ENCODE data around the gene RBFOX2.
A peak's percentile ranks its signal among the peaks of the same experiment; 100 is the strongest.

The RBFOX2 gene

GRCh38 chr22:35930933-35931332 is 97.7 kb downstream of the RBFOX2 start:
- no peak for DNase-seq (ENCODE audit: low spot score)

DNA sequence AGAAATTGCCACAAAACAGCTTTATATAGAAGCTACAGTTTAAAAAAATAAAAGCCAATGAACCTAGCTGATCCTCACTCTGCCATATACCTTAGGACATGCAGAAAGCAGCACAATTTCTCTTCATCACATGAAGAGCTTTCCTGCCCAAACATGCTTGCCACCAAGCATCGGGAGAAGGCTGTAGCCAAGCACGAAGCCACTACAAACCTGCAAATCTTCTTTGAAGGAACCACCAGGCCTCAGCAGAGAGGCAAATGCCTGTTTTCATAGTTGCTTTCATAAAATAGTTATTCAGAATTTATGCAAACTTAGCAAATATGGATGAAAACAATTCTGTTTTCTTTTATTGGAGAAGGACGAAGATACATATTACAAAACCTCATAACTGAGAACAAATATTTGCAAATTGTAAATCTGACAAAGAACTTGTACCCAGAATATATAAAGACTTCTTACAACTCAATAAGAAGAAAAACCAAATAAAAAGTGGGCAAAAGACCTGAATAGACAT is 100.3 kb downstream of the RBFOX2 start:
- DNase-seq (ENCODE audit: low spot score), result no peak

DNA sequence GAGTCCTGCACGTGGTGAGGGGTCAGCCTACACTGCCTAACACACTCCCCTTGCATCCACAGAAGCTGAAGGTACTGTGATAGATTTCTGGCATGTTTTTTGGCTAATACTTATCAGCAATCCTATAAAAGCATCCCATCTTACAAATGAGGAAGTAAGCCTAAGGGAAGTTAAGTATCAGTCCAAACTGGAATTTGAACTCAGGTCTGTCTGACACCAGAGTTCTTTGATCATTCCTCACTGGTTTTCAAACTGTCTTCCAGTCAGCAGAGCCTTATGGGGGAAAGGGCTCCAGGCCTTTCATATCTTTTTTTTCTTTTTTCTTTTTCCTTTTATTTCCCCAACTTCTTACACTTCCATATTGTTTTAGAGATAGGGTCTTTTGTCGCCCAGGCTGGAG is 105.6 kb downstream of the RBFOX2 start:
- no peak for DNase-seq (ENCODE audit: low spot score)

GRCh38 chr22:35921777-35922176 is 106.8 kb downstream of the RBFOX2 start:
- peak; percentile 58 for DNase-seq (ENCODE audit: low spot score)

DNA sequence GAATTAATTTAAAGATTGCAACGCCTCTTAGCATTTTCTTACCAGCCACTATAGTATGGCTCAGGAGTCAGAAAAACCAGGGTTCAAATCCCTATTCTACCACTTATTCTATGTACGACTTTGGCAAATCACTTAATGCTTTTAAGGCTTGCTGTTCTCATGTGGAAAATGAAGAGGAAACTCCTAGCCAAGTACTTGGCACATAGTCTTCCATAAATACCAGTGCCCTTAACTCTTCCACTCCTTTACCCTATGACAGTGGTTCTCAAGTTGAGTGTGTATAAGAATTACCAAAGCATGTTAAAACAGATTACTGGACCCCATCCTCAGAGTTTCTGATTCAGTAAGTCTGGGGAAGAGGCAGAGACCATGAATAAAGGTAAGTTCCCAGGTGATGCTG is 107.6 kb downstream of the RBFOX2 start:
- DNase-seq (ENCODE audit: low spot score), result no peak

- DNase-seq (ENCODE audit: low spot score), result no peak
Observed at GRCh38 chr22:35919002-35919542, 109.6 kb downstream of the RBFOX2 start.

DNA sequence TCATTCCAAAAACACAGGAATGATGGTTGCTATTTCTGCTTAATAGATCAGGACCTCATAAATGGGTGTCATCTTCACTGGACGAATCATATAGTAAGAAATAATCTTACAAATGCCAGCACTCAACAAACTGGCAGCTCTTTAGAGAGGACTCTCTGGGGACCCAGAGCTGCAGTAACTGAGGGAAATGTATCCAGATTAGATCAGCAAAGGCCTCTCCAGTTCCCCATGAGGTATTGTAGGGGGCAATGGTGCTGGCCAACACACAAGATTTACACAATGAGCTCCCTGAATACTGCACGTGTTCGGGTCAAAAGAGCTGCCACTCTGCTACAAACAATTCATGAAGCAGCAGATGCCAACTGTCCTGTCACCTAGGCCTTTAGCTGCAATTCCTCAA is 110.2 kb downstream of the RBFOX2 start:
- no peak for DNase-seq (ENCODE audit: low spot score)

- no peak for DNase-seq (ENCODE audit: low spot score)
Observed at GRCh38 chr22:35917651-35918050, 111.0 kb downstream of the RBFOX2 start.

DNA sequence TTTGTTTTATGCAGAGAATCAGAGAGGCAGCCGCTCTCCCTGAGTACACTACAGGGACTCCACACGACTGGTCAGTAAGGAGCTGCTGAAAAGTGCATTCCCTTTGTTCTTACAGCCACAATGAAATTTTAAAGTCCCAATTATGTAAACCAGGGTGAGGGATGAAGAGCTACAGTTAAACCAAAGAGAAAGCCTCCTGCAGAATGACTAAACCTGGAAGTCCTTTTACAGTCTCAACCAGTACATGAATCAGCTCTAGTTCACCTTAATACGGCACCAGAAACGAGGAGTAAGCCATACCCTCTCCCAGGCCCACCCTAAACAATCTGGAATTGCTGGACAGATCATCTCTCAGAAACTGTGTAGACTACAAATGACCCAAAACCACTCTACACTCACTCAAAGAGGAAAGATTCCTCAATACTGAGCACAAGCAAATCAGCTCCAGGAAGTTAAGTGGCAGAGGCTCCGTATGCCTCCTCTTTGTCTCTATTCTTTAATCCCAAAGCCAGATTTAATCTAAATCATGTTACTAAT is 113.1 kb downstream of the RBFOX2 start:
- no peak for DNase-seq (ENCODE audit: low spot score)

- DNase-seq (ENCODE audit: low spot score), result peak; percentile 77
Observed at GRCh38 chr22:35914665-35915476, 113.8 kb downstream of the RBFOX2 start.

GRCh38 chr22:35914357-35914664 is 114.3 kb downstream of the RBFOX2 start:
- no peak for DNase-seq (ENCODE audit: low spot score)

GRCh38 chr22:35913925-35914324 is 114.7 kb downstream of the RBFOX2 start:
- no peak for DNase-seq (ENCODE audit: low spot score)

- DNase-seq (ENCODE audit: low spot score), result no peak
Observed at GRCh38 chr22:35912658-35913057, 116.0 kb downstream of the RBFOX2 start.

DNA sequence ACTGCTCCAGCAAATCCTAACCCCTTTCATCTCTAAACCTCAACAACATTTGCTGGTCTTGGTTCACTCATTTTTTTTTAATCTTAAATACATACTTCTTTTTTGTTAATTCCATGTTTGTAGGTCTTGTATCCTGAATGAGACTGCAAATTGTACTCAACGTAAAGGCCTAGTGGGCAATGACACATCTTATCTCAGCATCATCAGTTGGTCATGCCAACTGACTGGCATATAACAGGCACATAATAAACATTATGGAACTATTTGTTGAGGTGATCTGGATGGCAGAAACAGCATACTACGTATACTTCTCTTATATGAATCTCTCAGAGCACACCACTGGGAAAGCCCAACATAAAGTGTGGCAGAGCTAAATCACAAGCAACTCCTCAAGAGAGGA is 116.7 kb downstream of the RBFOX2 start:
- no peak for DNase-seq (ENCODE audit: low spot score)

DNA sequence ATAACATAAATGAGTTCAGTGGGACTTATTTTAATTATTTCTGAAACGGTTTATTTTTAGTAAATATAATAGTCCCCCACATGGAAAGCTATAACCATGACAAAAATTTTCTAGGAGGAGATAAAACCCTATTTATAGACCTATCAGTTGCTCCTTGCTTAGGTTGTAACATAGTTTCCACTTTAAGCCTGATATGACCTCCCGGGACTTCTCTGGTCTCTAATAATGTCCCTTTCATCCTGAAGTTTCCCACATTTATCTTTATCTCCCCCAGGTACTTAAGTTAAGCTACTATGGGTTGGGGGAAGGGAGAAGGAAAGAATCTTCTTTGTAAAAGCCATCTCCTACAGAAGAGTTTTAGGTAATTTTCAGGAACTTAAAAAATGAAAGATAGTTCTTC is 117.7 kb downstream of the RBFOX2 start:
- DNase-seq (ENCODE audit: low spot score), result no peak

DNA sequence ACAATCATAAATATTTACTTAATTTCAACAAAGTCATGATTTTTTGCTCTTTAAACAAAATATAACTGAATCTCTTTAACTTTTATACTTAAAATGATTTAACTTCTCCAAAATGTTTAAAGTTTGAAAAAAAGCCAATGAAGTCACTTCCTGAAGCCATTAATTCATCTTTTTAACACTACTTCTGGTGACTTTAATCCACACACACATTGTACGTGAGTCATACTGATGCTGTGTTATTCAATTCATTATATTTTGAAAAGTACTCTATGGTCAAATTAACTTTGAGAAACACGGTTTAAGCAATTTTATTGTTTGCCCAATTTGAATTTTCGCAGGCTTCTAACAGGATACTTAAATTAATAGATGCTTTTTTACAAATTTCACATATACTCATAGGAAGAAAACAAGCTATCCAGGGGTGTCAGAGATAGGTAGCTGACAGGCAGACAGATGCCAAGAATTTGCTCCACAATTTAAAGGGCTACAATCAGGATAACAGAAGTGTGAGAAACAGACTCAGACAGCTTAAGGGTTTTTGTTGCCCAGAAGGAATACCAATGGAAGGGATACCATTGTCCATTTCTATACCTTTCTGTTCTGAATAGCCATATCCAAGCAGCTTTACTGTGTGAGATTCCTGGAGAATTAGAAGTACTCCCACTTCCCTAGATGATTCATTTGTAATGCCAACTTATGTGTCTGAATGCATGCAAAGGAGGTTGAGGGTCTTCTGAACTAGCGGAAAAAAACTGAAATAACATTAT is 118.4 kb downstream of the RBFOX2 start:
- no peak for DNase-seq (ENCODE audit: low spot score)

DNA sequence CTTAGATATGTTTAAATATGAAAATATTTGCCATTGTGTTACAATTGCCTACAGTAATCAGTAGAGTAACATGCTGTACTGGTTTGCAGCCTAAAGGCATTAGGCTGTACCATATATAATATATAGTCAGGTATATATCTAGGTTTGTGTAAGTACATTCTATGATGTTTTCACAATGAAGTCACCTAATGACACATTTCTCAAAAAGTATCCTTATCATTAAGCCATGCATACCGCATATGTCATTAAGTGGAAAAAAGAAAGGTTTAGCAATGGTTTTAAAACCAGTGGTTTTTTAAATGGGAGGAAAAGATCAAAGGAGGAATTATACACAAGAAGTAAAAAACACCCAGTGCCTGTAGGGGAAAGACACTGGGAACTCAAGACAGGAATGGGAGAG is 122.7 kb downstream of the RBFOX2 start:
- DNase-seq (ENCODE audit: low spot score), result no peak

GRCh38 chr22:35904752-35905151 is 123.9 kb downstream of the RBFOX2 start:
- DNase-seq (ENCODE audit: low spot score), result no peak

DNA sequence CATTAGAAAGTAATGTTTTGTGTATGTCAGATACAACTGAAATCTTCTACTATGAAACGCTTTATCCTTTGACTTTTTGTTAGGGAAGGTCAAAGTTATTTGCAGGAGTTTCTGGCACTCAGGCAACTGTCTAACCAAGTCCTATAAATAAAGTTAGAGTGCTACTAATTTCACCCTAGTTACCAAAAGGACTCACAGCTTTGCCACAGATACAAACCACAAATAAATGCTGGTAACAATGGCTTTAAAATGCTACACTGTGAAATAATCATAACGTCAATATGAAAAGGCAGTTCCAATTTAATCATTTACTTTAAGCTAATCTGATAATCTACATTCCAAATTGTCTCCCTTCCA is 124.3 kb downstream of the RBFOX2 start:
- DNase-seq (ENCODE audit: low spot score), result no peak

GRCh38 chr22:35903571-35904335 is 124.9 kb downstream of the RBFOX2 start:
- no peak for DNase-seq (ENCODE audit: low spot score)

- DNase-seq (ENCODE audit: low spot score), result no peak
Observed at GRCh38 chr22:35900483-35901168, 128.0 kb downstream of the RBFOX2 start.

GRCh38 chr22:35899736-35900135 is 128.9 kb downstream of the RBFOX2 start:
- DNase-seq (ENCODE audit: low spot score), result no peak
